ENCODE results near the gene TRIM58.

DNA sequence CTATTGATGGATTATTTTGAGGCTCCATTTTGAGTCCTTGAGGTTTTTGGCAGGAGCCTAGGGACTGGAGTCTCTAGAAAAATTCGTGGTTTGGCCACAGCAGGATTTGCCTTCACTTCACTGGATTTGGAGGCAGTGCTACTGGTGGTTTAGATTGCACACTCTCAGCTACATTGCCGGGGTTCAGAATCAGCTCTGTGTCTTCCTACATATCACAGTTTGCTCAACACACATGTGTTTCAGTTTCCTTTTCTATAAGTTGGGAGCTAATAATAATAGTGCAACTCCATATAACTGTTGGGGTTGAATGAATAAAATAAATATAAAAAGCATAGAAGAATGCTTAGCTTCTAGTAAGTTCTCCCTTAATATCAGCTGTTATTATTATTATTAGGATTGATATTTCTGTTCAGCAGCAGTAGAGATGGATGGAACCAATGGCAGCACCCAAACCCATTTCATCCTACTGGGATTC is 38.2 kb downstream of the TRIM58 start, which contains the start of gene OR2W3:
- TF ChIP-seq CTCF (conservative IDR thresholded peaks at IDR 0.05 in 1 of 2, IDR thresholded peaks at IDR 0.05 in 1 of 2; ENCODE audit: extremely low read depth in 1 of 2, insufficient read depth in 1 of 2, low read depth in 1 of 2, low read length in 2 of 2), result no peak
- no peak for TF ChIP-seq EZH2 (IDR thresholded peaks at IDR 0.05; ENCODE audit: borderline replicate concordance, low read length)

All from mammary epithelial cell (primary cell).